CD4-positive, alpha-beta T cell (primary cell): ENCODE measurements around the gene C17orf67. TPM values are rescaled to one million over a fixed set of nuclear protein-coding genes. Genes with fewer than 3 reads are reported as not detected.
A peak's percentile ranks its signal among the peaks of the same experiment; 100 is the strongest.

Experiments used
- ATAC-seq: fragments of 200-7000 bp; cut with Tn5 transposase; one replicate; pipeline ENCODE4 v1.10.0; 2022; ENCODE audit warnings: mild to moderate bottlenecking; ENCODE audit not compliant: poor library complexity
- CTCF ChIA-PET: fragments of 350-600 bp; sonication (Branson Sonifier 250); formaldehyde crosslinking; loops from one replicate; lab custom pipeline; 2021; ENCODE audit warnings: antibody characterized with exemption, inconsistent platforms; lab: Charles Lee
- POLR2A ChIA-PET: fragments of 350-600 bp; sonication (Branson Sonifier 250); formaldehyde crosslinking; loops from one replicate; lab custom pipeline; 2021; ENCODE audit warnings: antibody characterized with exemption, inconsistent platforms; lab: Charles Lee
- DNase-seq, 14 experiments: peaks; one replicate each; pipeline ENCODE4 v3.0.0-alpha.2; 2013 to 2020; ENCODE audit warnings: mixed read lengths in 2 of 14
- H3K27ac ChIP-seq, 2 donors: one replicate each; pipeline versions ENCODE4 v1.5.1 to v1.7.0; 2013; ENCODE audit warnings: low read length in 2 of 2, low read depth in 1 of 2, mild to moderate bottlenecking in 1 of 2
- H3K27me3 ChIP-seq, 2 experiments: 1 replicate in 1 of 2; 2 replicates in 1 of 2; pipeline versions ENCODE4 v1.6.1 to v1.7.0; 2013; ENCODE audit warnings: low read length in 2 of 2, control low read depth in 1 of 2, mild to moderate bottlenecking in 1 of 2, moderate library complexity in 1 of 2; ENCODE audit not compliant: insufficient read depth in 2 of 2, control insufficient read depth in 1 of 2
- H3K36me3 ChIP-seq: one replicate; pipeline ENCODE4 v1.6.1; 2013; ENCODE audit warnings: low read length, control low read depth; ENCODE audit not compliant: insufficient read depth
- H3K4me1 ChIP-seq: one replicate; pipeline ENCODE4 v1.6.1; 2013; ENCODE audit warnings: low read length, control low read depth; ENCODE audit not compliant: insufficient read depth
- H3K4me3 ChIP-seq: one replicate; pipeline ENCODE4 v1.5.1; 2013; ENCODE audit warnings: mild to moderate bottlenecking, low read length, moderate library complexity
- H3K9me3 ChIP-seq, 2 experiments: 1 replicate in 1 of 2; 2 replicates in 1 of 2; pipeline versions ENCODE4 v1.6.1 to v1.7.0; 2013; ENCODE audit warnings: low read length in 2 of 2, mild to moderate bottlenecking in 2 of 2, control low read depth in 1 of 2, moderate library complexity in 1 of 2; ENCODE audit not compliant: control insufficient read depth in 1 of 2, insufficient read depth in 1 of 2
- H3K27ac Mint-ChIP-seq: one replicate; pipeline ENCODE4 v1.8.0; 2020; ENCODE audit warnings: mixed read lengths
- H3K27me3 Mint-ChIP-seq: one replicate; pipeline ENCODE4 v1.8.0; 2021; ENCODE audit warnings: mixed read lengths
- H3K36me3 Mint-ChIP-seq: one replicate; pipeline ENCODE4 v1.8.0; 2021; ENCODE audit warnings: low read depth, mixed read lengths
- H3K4me1 Mint-ChIP-seq: one replicate; pipeline ENCODE4 v1.8.0; 2021; ENCODE audit warnings: low read depth, mixed read lengths
- H3K4me3 Mint-ChIP-seq: one replicate; pipeline ENCODE4 v1.8.0; 2020; ENCODE audit warnings: mild to moderate bottlenecking, mixed read lengths
- H3K9me3 Mint-ChIP-seq: one replicate; pipeline ENCODE4 v1.8.0; 2020; ENCODE audit warnings: mixed read lengths
- intact Hi-C, 2 experiments: fragments of 100-400 bp; cut with DNase I in 1 of 2; cut with micrococcal nuclease in 1 of 2; formaldehyde crosslinking; loops; one replicate each; pipeline versions ENCODE4 v1.15.1 to v1.9.0; 2023 to 2025; cut with DNase I, micrococcal nuclease
- total RNA-seq, 174 experiments: library from RNA in 2 of 174; stranded (reverse) in 2 of 174; gene quantifications; one replicate each; pipeline ENCODE4 v1.2.3 and lab custom pipeline; 2021 to 2026
- TF ChIP-seq, protein P1 (sequence below): fragments of 200-600 bp; IDR thresholded peaks from one replicate; pipeline ENCODE4 v1.8.0; 2022; ENCODE audit warnings: antibody characterized with exemption, mild to moderate bottlenecking

C17orf67 gene
- total RNA-seq, 2 experiments from 2014 or later, result 4.3 to 4.8 TPM

DNA sequence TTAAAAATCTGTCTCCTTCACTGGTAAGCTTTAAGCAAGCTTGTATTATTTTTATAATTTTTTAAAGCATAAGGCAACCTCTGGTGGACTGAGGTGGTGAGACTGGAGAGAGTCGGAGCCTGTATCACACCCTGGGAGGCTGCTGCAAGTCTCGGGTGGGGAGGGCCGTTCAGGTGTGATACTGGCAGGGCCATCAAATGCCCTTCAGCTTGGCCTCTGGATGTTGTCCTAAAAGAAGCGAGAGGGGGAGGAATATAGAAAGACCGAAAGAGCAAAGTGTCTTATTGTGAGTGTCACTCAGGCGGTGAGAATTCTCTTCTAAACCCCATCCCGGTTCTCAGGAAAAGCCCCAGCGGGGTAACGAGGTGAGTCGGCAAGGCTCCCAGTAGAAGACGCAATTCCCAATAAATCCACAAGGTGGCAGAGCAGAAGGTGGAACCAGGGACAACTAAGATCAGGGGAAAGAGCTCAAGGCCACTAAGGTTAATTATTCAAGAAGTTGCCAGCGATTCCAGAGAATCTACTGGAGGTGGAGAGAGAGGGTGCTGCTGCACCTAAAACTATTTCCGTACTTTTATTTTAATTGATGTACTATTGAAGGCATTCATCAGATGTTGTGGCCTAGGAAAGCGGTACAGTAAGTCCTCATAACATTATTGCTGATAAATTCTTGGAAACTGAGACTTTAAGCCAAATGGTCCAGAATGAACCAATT, 14.1 kb downstream of the C17orf67 start:
- Mint-ChIP-seq H3K4me3 (no peak overlapping the region), H3K27me3 (no peaks in the 10 kb centered on the region), H3K27ac (no peak overlapping the region), H3K36me3 (peaks cover 21% of the 10 kb centered on the region), H3K9me3 (no peaks in the 10 kb centered on the region), H3K4me1 (peaks cover 13% of the 10 kb centered on the region)
- no peak overlapping the region for H3K4me3 ChIP-seq
- H3K27ac ChIP-seq, result no peak overlapping the region
- H3K36me3 ChIP-seq, result no peaks in the 10 kb centered on the region
- DNase-seq, result peak; percentile 50 to 86 (median 63)
- POLR2A ChIA-PET, result interaction anchor here (0.5 to 2.0 kb wide), 3 partner anchors 14 to 120 kb away, joined by 3 to 20 read pairs (median 8); partner anchors contain the start of genes C17orf67, DGKE and TRIM25
- no peaks in the 10 kb centered on the region for H3K9me3 ChIP-seq
- peaks cover 6% of the 10 kb centered on the region for H3K4me1 ChIP-seq
- CTCF ChIA-PET, result interaction anchor here (0.6 to 3.3 kb wide), 16 partner anchors 10 to 125 kb away, joined by 3 to 12 read pairs (median 3); partner anchors contain the start of gene DGKE
- ATAC-seq, result peak; percentile 98
- TF ChIP-seq, protein P1, sequence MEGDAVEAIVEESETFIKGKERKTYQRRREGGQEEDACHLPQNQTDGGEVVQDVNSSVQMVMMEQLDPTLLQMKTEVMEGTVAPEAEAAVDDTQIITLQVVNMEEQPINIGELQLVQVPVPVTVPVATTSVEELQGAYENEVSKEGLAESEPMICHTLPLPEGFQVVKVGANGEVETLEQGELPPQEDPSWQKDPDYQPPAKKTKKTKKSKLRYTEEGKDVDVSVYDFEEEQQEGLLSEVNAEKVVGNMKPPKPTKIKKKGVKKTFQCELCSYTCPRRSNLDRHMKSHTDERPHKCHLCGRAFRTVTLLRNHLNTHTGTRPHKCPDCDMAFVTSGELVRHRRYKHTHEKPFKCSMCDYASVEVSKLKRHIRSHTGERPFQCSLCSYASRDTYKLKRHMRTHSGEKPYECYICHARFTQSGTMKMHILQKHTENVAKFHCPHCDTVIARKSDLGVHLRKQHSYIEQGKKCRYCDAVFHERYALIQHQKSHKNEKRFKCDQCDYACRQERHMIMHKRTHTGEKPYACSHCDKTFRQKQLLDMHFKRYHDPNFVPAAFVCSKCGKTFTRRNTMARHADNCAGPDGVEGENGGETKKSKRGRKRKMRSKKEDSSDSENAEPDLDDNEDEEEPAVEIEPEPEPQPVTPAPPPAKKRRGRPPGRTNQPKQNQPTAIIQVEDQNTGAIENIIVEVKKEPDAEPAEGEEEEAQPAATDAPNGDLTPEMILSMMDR, result peak; percentile 88
- intact Hi-C loops, result loop anchor here (1.0 to 5.0 kb wide), 4 partner anchors 13 to 138 kb away; partner anchors contain the start of gene C17orf67 (in 1 of the 2)
- no peaks in the 10 kb centered on the region for H3K27me3 ChIP-seq

DNA sequence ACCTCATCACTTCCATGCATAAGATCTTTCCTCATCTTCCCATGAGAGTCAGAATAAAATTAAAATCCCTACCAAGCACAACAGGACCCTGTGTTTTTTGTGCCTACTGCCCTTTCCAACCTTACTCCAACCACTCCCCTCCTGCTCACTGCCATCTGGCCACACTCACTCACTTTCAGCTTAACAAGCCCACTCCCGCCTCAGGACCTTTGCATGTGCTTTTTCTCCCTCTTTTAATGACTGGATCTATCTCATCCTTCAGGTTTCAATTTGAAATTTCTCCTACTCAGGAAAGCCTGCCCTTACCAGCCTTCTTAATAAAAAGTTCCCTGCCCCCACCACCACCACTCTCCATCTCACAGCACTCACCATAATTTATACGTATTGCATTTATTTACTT, 14.7 kb downstream of the C17orf67 start:
- intact Hi-C loops, result loop anchor here (1.0 to 2.0 kb wide), 3 partner anchors 14 to 121 kb away; partner anchors contain the start of gene C17orf67 (in 1 of the 2)
- H3K9me3 Mint-ChIP-seq, result no peaks in the 10 kb centered on the region
- no peak overlapping the region for H3K27ac ChIP-seq
- no peaks in the 10 kb centered on the region for H3K27me3 Mint-ChIP-seq
- no peak overlapping the region for H3K4me3 Mint-ChIP-seq
- TF ChIP-seq, protein P1, result no peak
- peaks cover 15% of the 10 kb centered on the region for H3K36me3 Mint-ChIP-seq
- POLR2A ChIA-PET, result interaction anchor here (1.8 to 2.0 kb wide), 2 partner anchors 15 to 95 kb away, joined by 8 to 20 read pairs; partner anchors contain the start of genes C17orf67, DGKE and TRIM25
- no peak overlapping the region for H3K4me3 ChIP-seq
- no peak for DNase-seq
- no peaks in the 10 kb centered on the region for H3K27me3 ChIP-seq
- peaks cover 6% of the 10 kb centered on the region for H3K4me1 ChIP-seq
- H3K4me1 Mint-ChIP-seq, result peaks cover 13% of the 10 kb centered on the region
- no peak for ATAC-seq
- H3K27ac Mint-ChIP-seq, result no peak overlapping the region
- CTCF ChIA-PET, result interaction anchor here (0.7 to 3.3 kb wide), 10 partner anchors 10 to 124 kb away, joined by 3 to 12 read pairs (median 4); partner anchors contain the start of gene DGKE
- no peaks in the 10 kb centered on the region for H3K36me3 ChIP-seq
- H3K9me3 ChIP-seq, result no peaks in the 10 kb centered on the region

DNA sequence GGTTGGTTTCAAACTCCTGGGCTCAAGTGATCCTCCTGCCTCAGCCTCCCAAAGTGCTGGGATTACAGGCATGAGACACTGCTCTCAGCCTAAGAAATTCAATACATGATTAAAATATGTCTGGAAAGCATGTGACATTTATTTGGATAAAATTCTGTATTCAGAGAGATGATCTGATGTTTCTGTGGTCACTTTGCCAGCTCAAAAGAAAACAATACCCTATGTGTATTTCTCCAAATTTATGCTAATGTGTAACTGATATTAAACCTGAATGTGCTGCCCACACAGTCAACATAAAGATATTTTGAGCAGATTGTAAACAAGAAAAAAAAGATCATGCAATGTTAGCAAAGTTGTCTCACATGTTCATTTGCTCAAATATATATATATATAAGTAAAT, 16.7 kb downstream of the C17orf67 start:
- peaks cover 6% of the 10 kb centered on the region for H3K4me1 Mint-ChIP-seq
- H3K36me3 Mint-ChIP-seq, result peaks cover 7% of the 10 kb centered on the region
- H3K27ac Mint-ChIP-seq, result no peak overlapping the region
- DNase-seq, result no peak
- no peak overlapping the region for H3K4me3 Mint-ChIP-seq
- TF ChIP-seq, protein P1, result no peak
- ChIA-PET POLR2A (interaction anchor here (1.4 kb wide), 1 partner anchor 16 kb away, joined by 3 read pairs; no protein-coding TSS in a partner anchor), CTCF (no interaction called here)
- H3K27me3 Mint-ChIP-seq, result no peaks in the 10 kb centered on the region
- peaks cover 0 to 3% of the 10 kb centered on the region in 2 experiments for H3K27me3 ChIP-seq
- no peaks in the 10 kb centered on the region for H3K9me3 ChIP-seq
- peaks cover 6% of the 10 kb centered on the region for H3K4me1 ChIP-seq
- H3K9me3 Mint-ChIP-seq, result no peaks in the 10 kb centered on the region
- intact Hi-C loops, result no loop called here
- no peak for ATAC-seq
- no peak overlapping the region for H3K4me3 ChIP-seq
- H3K36me3 ChIP-seq, result no peaks in the 10 kb centered on the region
- H3K27ac ChIP-seq, result no peak overlapping the region
